ENCODE results near the gene GSE1. TPM values are rescaled to one million over a fixed set of nuclear protein-coding genes. Genes with fewer than 3 reads are reported as not detected.

GSE1 gene
- total and polyA plus RNA-seq, 9 of the 15 experiments (the other 6 are each of a cell fraction or from before 2014, with no cell fraction given) = 12.2 to 244 (median 57.9) TPM

DNA sequence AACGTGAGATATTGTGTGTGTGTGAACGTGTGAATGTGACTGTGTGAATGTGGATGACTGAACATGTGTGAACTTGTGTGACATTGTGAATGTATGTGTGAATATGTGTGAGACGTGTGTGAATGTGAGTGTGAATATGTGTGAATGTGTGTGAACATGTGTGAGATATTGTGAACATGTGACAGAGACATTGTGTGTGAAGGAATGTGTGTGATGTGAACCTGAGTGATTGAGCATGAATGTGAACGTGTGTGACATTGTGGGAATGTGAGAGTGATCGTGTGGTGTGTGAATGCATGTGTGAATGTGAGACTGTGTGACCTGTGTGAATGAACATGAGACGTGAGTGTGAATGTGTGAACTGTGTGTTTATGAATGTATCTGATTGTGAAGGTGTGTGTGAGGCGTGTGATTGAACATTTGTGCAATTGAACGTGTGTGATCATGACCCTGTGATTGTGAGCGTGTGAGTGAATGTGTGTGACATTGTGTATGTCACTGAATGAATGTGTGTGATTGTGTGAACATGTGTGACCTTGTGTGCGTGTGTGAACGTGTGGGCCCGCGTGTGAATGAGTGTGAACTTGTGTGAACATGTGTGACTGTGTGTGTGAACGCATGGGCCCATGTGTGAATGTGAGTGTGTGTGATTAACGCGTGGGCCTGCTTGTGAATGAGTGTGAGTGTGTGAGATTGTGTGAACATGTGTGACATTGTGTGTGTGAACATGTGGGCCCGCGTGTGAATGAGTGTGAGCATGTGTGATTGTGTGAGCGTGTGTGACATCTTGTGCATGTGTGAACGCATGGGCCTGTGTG, 23.2 kb upstream of the GSE1 start (continued):
- TF ChIP-seq, protein P1, sequence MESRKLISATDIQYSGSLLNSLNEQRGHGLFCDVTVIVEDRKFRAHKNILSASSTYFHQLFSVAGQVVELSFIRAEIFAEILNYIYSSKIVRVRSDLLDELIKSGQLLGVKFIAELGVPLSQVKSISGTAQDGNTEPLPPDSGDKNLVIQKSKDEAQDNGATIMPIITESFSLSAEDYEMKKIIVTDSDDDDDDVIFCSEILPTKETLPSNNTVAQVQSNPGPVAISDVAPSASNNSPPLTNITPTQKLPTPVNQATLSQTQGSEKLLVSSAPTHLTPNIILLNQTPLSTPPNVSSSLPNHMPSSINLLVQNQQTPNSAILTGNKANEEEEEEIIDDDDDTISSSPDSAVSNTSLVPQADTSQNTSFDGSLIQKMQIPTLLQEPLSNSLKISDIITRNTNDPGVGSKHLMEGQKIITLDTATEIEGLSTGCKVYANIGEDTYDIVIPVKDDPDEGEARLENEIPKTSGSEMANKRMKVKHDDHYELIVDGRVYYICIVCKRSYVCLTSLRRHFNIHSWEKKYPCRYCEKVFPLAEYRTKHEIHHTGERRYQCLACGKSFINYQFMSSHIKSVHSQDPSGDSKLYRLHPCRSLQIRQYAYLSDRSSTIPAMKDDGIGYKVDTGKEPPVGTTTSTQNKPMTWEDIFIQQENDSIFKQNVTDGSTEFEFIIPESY (CRISPR knock-in tag; IDR thresholded peaks at IDR 0.05) = 0 out of 2 replicates have a peak, but pooled peaks have one; percentile 9
- TF ChIP-seq, protein P2, sequence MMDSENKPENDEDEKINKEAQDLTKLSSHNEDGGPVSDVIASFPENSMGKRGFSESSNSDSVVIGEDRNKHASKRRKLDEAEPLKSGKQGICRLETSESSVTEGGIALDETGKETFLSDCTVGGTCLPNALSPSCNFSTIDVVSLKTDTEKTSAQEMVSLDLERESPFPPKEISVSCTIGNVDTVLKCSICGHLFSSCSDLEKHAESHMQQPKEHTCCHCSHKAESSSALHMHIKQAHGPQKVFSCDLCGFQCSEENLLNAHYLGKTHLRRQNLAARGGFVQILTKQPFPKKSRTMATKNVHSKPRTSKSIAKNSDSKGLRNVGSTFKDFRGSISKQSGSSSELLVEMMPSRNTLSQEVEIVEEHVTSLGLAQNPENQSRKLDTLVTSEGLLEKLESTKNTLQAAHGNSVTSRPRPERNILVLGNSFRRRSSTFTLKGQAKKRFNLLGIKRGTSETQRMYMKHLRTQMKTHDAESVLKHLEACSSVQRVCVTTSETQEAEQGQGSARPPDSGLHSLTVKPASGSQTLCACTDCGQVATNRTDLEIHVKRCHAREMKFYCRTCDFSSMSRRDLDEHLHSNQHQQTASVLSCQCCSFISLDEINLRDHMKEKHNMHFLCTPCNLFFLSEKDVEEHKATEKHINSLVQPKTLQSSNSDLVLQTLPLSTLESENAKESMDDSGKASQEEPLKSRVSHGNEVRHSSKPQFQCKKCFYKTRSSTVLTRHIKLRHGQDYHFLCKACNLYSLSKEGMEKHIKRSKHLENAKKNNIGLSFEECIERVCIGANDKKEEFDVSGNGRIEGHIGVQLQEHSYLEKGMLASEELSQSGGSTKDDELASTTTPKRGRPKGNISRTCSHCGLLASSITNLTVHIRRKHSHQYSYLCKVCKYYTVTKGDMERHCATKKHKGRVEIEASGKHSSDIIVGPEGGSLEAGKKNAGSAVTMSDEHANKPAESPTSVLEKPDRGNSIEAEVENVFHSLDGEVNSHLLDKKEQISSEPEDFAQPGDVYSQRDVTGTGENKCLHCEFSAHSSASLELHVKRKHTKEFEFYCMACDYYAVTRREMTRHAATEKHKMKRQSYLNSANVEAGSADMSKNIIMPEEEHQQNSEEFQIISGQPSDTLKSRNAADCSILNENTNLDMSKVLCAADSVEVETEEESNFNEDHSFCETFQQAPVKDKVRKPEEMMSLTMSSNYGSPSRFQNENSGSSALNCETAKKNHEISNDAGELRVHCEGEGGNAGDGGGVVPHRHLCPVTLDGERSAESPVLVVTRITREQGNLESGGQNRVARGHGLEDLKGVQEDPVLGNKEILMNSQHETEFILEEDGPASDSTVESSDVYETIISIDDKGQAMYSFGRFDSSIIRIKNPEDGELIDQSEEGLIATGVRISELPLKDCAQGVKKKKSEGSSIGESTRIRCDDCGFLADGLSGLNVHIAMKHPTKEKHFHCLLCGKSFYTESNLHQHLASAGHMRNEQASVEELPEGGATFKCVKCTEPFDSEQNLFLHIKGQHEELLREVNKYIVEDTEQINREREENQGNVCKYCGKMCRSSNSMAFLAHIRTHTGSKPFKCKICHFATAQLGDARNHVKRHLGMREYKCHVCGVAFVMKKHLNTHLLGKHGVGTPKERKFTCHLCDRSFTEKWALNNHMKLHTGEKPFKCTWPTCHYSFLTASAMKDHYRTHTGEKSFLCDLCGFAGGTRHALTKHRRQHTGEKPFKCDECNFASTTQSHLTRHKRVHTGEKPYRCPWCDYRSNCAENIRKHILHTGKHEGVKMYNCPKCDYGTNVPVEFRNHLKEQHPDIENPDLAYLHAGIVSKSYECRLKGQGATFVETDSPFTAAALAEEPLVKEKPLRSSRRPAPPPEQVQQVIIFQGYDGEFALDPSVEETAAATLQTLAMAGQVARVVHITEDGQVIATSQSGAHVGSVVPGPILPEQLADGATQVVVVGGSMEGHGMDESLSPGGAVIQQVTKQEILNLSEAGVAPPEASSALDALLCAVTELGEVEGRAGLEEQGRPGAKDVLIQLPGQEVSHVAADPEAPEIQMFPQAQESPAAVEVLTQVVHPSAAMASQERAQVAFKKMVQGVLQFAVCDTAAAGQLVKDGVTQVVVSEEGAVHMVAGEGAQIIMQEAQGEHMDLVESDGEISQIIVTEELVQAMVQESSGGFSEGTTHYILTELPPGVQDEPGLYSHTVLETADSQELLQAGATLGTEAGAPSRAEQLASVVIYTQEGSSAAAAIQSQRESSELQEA (IDR thresholded peaks at IDR 0.05; ENCODE audit: low read depth) = 0 out of 2 replicates have a peak, but pooled peaks have one; percentile 31
- TF ChIP-seq SRF (CRISPR knock-in tag; IDR thresholded peaks at IDR 0.05) (0 out of 4 replicates have a peak, but pooled peaks of 1 of the 2 experiments have one; percentile 21), POLR2AphosphoS5 (IDR thresholded peaks at IDR 0.05; ENCODE audit: control insufficient read depth, insufficient read depth, low read depth, low read length) (0 out of 2 replicates have a peak, but pooled peaks have one; percentile 7), ARHGAP35 (IDR thresholded peaks at IDR 0.05; ENCODE audit: partially characterized antibody) (peak; percentile 62), MEF2A (IDR thresholded peaks at IDR 0.05; ENCODE audit: control insufficient read depth, low read depth, low read length) (no peak), HDGF (IDR thresholded peaks at IDR 0.05) (peak; percentile 93), BCOR (IDR thresholded peaks at IDR 0.05) (0 out of 2 replicates have a peak, but pooled peaks have one; percentile 9), XRCC5 (IDR thresholded peaks at IDR 0.05; ENCODE audit: low read depth, low read length) (peak; percentile 32; the same call in 1 of the 2 replicates), TRIM24 (IDR thresholded peaks at IDR 0.05) (peak; percentile 22; a peak in 1 of 4 replicates)
- TF ChIP-seq, protein P3, sequence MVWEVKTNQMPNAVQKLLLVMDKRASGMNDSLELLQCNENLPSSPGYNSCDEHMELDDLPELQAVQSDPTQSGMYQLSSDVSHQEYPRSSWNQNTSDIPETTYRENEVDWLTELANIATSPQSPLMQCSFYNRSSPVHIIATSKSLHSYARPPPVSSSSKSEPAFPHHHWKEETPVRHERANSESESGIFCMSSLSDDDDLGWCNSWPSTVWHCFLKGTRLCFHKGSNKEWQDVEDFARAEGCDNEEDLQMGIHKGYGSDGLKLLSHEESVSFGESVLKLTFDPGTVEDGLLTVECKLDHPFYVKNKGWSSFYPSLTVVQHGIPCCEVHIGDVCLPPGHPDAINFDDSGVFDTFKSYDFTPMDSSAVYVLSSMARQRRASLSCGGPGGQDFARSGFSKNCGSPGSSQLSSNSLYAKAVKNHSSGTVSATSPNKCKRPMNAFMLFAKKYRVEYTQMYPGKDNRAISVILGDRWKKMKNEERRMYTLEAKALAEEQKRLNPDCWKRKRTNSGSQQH (CRISPR knock-in tag; IDR thresholded peaks at IDR 0.05) = no peak; the same call in 1 of the 2 replicates
- TF ChIP-seq, protein P4, sequence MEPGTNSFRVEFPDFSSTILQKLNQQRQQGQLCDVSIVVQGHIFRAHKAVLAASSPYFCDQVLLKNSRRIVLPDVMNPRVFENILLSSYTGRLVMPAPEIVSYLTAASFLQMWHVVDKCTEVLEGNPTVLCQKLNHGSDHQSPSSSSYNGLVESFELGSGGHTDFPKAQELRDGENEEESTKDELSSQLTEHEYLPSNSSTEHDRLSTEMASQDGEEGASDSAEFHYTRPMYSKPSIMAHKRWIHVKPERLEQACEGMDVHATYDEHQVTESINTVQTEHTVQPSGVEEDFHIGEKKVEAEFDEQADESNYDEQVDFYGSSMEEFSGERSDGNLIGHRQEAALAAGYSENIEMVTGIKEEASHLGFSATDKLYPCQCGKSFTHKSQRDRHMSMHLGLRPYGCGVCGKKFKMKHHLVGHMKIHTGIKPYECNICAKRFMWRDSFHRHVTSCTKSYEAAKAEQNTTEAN (CRISPR knock-in tag; IDR thresholded peaks at IDR 0.05) = peak; percentile 99
